GM23248 (cell line): ENCODE data around the gene GSTM2.

ENCODE experiments used
- EZH2 ChIP-seq: fragments of 200-600 bp; sonication (generic); IDR thresholded peaks from 2 replicates; pipeline ENCODE4 v1.6.1; 2018; ENCODE audit warnings: antibody characterized with exemption, mild to moderate bottlenecking; ENCODE audit not compliant: insufficient read depth, poor library complexity, severe bottlenecking
- EZH2phosphoT487 ChIP-seq: fragments of 200-600 bp; sonication (generic); IDR thresholded peaks from 2 replicates; pipeline ENCODE4 v1.6.1; 2018; ENCODE audit warnings: antibody characterized with exemption, moderate library complexity, mild to moderate bottlenecking, low read depth; ENCODE audit not compliant: insufficient read depth

DNA sequence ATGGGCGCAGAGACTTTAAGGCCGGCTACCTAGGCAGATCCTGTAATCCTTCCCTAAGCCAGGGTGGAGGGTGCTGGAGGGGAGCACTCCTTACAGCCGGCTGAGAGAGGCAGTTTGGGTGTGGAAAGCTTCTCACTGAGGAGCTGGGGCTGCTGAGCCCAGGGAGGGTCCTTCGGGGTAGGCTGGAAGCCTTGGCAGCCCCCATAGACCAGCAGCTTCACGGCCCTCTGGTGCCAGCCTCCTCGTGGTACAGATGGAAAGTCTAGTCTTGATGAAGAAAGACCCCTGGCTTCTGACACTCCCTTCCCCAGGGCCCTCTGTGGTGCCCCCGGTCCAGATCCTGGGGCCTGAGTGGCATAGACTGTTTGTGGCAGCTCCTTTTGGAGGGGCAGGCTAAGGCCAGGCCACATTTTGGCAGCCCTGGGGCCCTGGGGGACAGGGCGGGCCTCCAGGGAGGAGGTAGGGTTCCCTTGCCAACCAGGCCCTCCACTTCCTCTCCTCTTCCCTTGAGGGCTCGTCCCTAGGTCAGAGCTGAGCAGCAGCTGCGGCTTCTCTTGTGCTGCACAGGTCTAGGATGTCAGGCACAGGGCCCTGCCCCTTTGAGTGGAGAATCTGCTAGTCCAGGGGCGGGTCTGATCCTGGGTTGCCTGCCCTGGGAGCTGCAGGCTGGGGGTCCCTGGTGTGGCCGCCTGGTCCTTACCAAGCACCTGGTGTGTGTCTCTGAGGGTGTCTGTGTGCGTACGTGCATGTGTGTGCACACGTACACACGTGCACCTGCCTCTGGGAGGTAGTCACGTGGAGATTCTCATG, 43.5 kb upstream of the GSTM2 start:
- TF ChIP-seq EZH2 (no peak), EZH2phosphoT487 (no peak)
